WTC11 (cell line): ENCODE measurements around the gene RYR2. TPM values are rescaled to one million over a fixed set of nuclear protein-coding genes. Genes with fewer than 3 reads are reported as not detected.

Experiments
- ATAC-seq: fragments of 200-7000 bp; cut with Tn5 transposase; 2 replicates; pipeline ENCODE4 v1.10.0; 2021; ENCODE audit warnings: mild to moderate bottlenecking, moderate library complexity
- CTCF ChIA-PET: fragments of 300-600 bp; sonication (Branson Sonifier 250); formaldehyde crosslinking; loops from one replicate; lab custom pipeline; 2021; ENCODE audit warnings: antibody characterized with exemption; lab: Charles Lee
- POLR2A ChIA-PET: fragments of 350-600 bp; sonication (Branson Sonifier 250); formaldehyde crosslinking; loops from one replicate; lab custom pipeline; 2021; ENCODE audit warnings: antibody characterized with exemption; lab: Charles Lee
- DNase-seq: peaks from one replicate; pipeline ENCODE4 v3.0.0; 2021; ENCODE audit warnings: low spot score
- H3K27ac Mint-ChIP-seq: 2 replicates; pipeline ENCODE4 v1.8.0; 2021; ENCODE audit warnings: mixed read lengths
- H3K27me3 Mint-ChIP-seq: 2 replicates; pipeline ENCODE4 v1.8.0; 2021; ENCODE audit warnings: low read depth, mild to moderate bottlenecking, moderate library complexity, mixed read lengths
- H3K36me3 Mint-ChIP-seq: 2 replicates; pipeline ENCODE4 v1.8.0; 2021; ENCODE audit warnings: mixed read lengths
- H3K4me1 Mint-ChIP-seq: 2 replicates; pipeline ENCODE4 v1.8.0; 2022; ENCODE audit warnings: mixed read lengths
- H3K4me3 Mint-ChIP-seq: 2 replicates; pipeline ENCODE4 v1.8.0; 2021; ENCODE audit warnings: mild to moderate bottlenecking, moderate library complexity, mixed read lengths
- H3K9me3 Mint-ChIP-seq: 2 replicates; pipeline ENCODE4 v1.8.0; 2021; ENCODE audit warnings: mixed read lengths
- AFF4 ChIP-seq: sonication (generic); formaldehyde crosslinking; IDR thresholded peaks from 2 replicates; pipeline ENCODE4 v1.8.1; 2023; ENCODE audit warnings: mild to moderate bottlenecking, missing genetic modification reagents, borderline replicate concordance
- AR ChIP-seq: fragments of 250-450 bp; sonication (Bioruptor Pico); IDR thresholded peaks from 2 replicates; pipeline ENCODE4 v1.9.0; 2021; ENCODE audit warnings: mild to moderate bottlenecking
- EMX1 ChIP-seq: fragments of 250-450 bp; sonication (Bioruptor Pico); IDR thresholded peaks from 2 replicates; pipeline ENCODE4 v1.8.0; 2021; ENCODE audit warnings: mild to moderate bottlenecking
- FOXJ3 ChIP-seq: sonication (generic); formaldehyde crosslinking; IDR thresholded peaks from 2 replicates; pipeline ENCODE4 v1.9.0; 2021; ENCODE audit warnings: missing genetic modification reagents, mild to moderate bottlenecking, borderline replicate concordance
- FOXP1 ChIP-seq: sonication (generic); formaldehyde crosslinking; IDR thresholded peaks from 2 replicates; pipeline ENCODE4 v1.8.0; 2022; ENCODE audit warnings: missing genetic modification reagents, mild to moderate bottlenecking, moderate library complexity, borderline replicate concordance
- GABPB1 ChIP-seq: sonication (generic); formaldehyde crosslinking; IDR thresholded peaks from 2 replicates; pipeline ENCODE4 v1.8.1; 2023; ENCODE audit warnings: mild to moderate bottlenecking, missing genetic modification reagents
- JAZF1 ChIP-seq: fragments of 250-450 bp; sonication (Bioruptor Pico); IDR thresholded peaks from 2 replicates; pipeline ENCODE4 v1.9.0; 2021; ENCODE audit warnings: moderate library complexity, mild to moderate bottlenecking, inconsistent platforms
- PRDM15 ChIP-seq: sonication (generic); formaldehyde crosslinking; IDR thresholded peaks from 2 replicates; pipeline ENCODE4 v1.8.0; 2022; ENCODE audit warnings: missing genetic modification reagents
- PREB ChIP-seq: sonication (generic); formaldehyde crosslinking; IDR thresholded peaks from 2 replicates; pipeline ENCODE4 v1.8.1; 2022; ENCODE audit warnings: mild to moderate bottlenecking, missing genetic modification reagents, moderate library complexity, borderline replicate concordance
- STAT6 ChIP-seq: sonication (generic); formaldehyde crosslinking; conservative IDR thresholded peaks from 2 replicates; pipeline ENCODE4 v1.8.1; 2023; ENCODE audit warnings: mild to moderate bottlenecking, low read depth, missing genetic modification reagents, moderate library complexity
- USF2 ChIP-seq: sonication (generic); formaldehyde crosslinking; IDR thresholded peaks from 2 replicates; pipeline ENCODE4 v1.8.1; 2023; ENCODE audit warnings: mild to moderate bottlenecking, missing genetic modification reagents, moderate library complexity
- ZBTB21 ChIP-seq: sonication (generic); formaldehyde crosslinking; IDR thresholded peaks from 2 replicates; pipeline ENCODE4 v1.8.1; 2023; ENCODE audit warnings: mild to moderate bottlenecking, missing genetic modification reagents, borderline replicate concordance
- ZNF281 ChIP-seq: sonication (generic); formaldehyde crosslinking; IDR thresholded peaks from 2 replicates; pipeline ENCODE4 v1.8.0; 2023; ENCODE audit warnings: mild to moderate bottlenecking, missing genetic modification reagents
- ZNF423 ChIP-seq: fragments of 250-450 bp; sonication (Bioruptor Pico); IDR thresholded peaks from 2 replicates; pipeline ENCODE4 v2.1.2; 2022; ENCODE audit warnings: mild to moderate bottlenecking, moderate library complexity
- total RNA-seq: library from RNA; stranded (reverse); gene quantifications from 3 replicates; pipeline ENCODE4 v1.2.3, GENCODE V29; 2021

RYR2 gene
- total RNA-seq, 1 experiment from 2014 or later = 7.9 TPM

- peaks cover 7% of the 10 kb centered on the region; the same call in 1 of the 2 replicates for H3K4me1 Mint-ChIP-seq
- ATAC-seq = no peak
- TF ChIP-seq JAZF1 (CRISPR knock-in tag) (no peak), ZBTB21 (CRISPR knock-in tag) (no peak), EMX1 (no peak), AR (CRISPR knock-in tag) (no peak), FOXJ3 (CRISPR knock-in tag) (no peak), ZNF423 (CRISPR knock-in tag) (no peak), AFF4 (CRISPR knock-in tag) (no peak), PREB (CRISPR knock-in tag) (no peak), USF2 (CRISPR knock-in tag) (no peak), FOXP1 (CRISPR knock-in tag) (no peak), GABPB1 (CRISPR knock-in tag) (no peak), STAT6 (CRISPR knock-in tag) (no peak), PRDM15 (CRISPR knock-in tag) (no peak), ZNF281 (CRISPR knock-in tag) (no peak)
- peaks cover 10% of the 10 kb centered on the region for H3K9me3 Mint-ChIP-seq
- no peaks in the 10 kb centered on the region for H3K27me3 Mint-ChIP-seq
- peaks cover 6% of the 10 kb centered on the region for H3K36me3 Mint-ChIP-seq
- H3K4me3 Mint-ChIP-seq = no peak overlapping the region
- ChIA-PET CTCF (interaction anchor here (1.1 kb wide), 1 partner anchor 256 kb away, joined by 3 read pairs; no protein-coding TSS in a partner anchor), POLR2A (no interaction called here)
- no peak overlapping the region for H3K27ac Mint-ChIP-seq
- DNase-seq = no peak
These were observed 264.7 kb downstream of the RYR2 start for GRCh38 chr1:237306726-237307125.
